Activated CD8-positive, alpha-beta memory T cell treated with anti-CD3 and anti-CD28 coated beads, Interleukin-2, amount 50 U/mL, for 1 hour (primary cell): ENCODE data around the gene RNF223.
"Not testable (repeated sequence)": the region's sequence is repeated elsewhere in the genome, so short reads cannot be mapped to it uniquely, and the experiment has no call there.

Experiments used
- DNase-seq: peaks from one replicate; pipeline ENCODE4 v3.0.0-alpha.2; 2020; ENCODE audit errors: extremely low read depth

The RNF223 gene

DNA sequence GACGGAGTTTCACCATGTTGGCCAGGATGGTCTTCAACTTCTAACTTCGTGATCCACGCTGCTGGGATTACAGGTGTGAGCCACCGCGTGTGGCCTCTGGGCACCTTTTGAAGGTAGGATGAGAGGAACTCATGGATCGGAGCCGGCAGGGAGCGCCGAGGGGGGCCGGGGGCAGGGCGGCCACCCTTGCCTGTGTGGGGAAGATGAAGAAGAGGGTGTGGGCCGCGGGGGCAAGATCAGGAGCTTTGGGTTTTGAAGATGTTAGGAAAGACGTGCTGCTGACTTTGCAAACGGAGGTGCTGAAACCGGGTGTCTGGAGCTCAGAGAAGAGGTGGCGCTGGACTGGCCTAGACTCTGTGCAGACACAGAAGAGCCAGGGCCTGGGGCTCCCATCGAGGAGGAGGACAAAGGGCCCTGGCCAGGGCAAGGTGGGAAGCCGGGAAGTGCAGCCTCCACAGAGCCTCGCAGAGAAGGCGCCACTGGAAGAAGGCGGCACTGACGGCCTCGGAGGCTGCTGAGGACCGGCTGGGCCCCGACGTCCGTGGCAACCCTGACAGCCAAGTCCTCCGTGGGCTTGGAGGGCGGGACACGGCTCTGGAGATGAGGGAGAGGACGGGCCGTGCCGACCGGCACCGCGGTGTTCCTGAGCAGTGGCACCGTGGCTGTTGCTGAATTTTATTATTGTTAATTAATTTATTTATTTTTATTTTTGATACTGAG is 13.7 kb downstream of the RNF223 start:
- DNase-seq, result no peak

DNA sequence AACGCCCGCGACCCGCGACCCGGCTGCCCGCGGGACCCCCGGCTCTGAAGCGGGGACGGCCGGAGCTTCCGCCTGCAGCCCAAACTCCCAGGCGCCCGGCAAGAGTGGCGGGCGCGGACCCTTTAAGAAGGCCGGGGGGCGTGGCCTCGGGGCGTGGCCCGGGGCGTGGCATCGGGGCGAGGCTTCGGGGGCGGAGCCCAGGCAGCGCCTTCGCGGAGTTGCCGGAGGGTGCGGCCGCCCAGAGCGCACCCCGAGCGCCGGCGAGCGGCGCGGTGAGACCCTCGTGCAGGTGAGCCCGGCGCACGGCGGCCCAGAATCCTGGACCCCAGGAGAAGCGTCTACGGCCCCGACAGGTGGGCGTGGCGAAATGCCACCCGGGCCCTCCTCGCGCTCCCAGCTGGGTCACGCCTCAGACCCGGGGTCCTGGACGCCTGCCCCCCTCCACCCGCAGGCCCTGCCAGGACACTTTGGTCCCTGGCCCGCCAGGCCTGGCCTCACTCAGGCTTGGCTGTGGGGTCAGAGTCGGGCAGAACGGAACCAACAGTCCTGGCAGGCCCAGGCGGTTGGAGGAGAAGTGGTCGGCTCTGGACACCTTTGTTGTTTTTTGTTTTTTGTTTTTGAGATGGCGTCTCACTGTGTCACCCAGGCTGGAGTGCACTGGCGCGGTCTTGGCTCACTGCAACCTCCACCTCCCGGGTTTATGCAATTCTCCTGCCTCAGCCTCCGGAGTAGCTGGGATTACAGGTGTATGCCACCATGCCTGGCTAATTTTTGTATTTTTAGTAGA is 14.4 kb downstream of the RNF223 start:
- DNase-seq, result peak; percentile 48

DNA sequence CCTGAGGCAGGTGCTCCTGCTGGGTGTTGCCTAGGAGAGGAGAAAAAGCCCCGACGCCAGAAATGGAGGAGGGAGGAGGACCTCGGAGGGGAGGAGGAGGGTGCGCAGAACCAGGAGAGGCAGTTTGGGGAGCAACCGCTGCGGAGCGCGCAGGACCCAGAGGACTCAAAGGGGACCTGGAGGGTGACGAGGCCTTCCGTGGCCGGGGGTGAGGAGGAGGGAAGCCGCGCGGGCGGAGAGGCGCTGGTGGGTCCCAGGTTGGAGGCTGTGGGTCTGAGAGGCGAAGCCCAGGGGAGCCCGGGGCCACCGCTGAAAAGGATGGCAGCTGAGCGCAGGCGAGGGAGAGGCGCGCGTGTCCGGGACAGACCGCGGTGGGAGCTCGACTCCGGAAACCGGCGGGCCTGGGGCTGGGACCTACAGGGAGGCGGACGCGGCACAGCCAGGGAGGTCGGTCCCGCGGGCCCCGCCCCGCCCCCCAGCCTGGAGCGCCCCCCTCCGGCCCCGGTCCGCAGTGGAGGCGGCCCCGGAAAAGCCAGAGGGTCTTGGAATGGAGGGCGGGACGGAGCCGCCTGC is 15.1 kb downstream of the RNF223 start:
- DNase-seq, result no peak

DNA sequence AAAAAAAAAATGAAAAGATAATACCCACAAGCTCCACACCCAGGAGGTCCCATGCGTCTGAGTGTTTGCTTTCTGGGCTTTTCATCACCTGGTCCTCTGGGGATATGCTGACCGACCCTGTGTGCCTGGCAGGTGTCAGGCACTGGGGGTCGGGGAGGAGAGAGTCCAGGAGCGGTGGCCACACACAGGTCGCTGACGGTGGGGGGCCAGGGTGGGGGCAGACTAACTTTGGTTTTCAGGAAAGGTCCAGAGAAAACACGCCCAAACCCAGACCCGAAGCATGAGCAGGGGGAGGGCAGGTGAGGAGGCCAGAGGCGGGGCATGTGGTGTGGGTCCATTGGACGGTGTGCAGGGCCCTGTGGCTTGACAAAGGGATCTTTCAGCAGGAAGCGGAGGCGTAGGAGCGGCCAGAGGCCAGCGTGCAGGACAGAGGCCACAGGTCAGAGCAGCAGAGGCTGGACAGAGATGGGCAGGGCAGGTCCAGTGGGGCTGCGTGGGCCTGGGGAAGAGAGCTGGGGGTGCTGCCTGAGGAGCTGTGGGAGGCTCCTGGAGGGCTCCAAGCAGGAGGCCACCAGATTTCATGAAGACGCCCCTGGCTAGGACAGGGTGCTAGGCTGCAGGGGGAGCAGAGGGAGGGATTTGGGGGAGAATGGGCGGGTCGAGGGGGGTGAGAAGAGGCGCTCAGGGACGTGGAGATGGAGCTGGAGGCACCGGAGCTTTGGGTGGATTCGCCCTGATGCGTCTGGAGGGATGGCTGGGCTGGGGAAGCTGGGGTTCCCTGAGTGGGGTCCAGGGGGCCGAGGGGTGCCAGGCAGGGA is 15.8 kb downstream of the RNF223 start:
- no peak for DNase-seq

GRCh38 chr1:1057769-1058087 is 16.4 kb downstream of the RNF223 start:
- DNase-seq, result not testable (repeated sequence)

- no peak for DNase-seq
Observed at GRCh38 chr1:1055841-1056736, 18.0 kb downstream of the RNF223 start.

GRCh38 chr1:1054971-1055370 is 19.1 kb downstream of the RNF223 start:
- no peak for DNase-seq

DNA sequence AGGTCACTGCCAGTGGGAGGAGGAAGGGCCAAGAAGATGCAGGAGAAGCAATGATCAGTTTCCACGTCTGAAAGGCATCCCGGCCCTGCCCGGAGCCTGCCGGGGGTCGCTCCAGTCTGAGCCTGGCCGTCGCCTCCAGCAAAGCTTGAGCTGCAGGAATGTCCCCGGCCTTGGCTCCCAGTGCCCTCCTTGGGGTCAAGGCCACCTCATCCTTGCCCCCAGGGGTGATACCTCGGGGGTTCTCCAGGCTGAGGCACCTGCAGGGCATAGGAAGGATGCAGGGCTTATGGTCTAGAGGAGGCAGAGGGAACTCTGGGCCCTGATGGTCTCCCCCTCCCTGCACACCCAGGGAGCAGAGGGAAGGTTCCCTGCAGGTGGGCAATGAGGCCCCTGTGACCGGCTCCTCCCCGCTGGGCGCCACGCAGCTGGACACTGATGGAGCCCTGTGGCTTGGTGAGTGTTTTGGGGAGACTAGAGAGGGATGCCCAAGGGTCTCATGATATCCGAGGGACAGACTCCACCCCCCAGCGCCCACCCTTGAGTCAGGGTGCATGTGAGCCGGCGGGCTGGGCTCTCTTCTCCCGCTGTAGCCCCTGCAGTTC is 19.9 kb downstream of the RNF223 start:
- no peak for DNase-seq

- DNase-seq, result no peak
Observed at GRCh38 chr1:1053682-1054081, 20.4 kb downstream of the RNF223 start.

GRCh38 chr1:1053022-1053421 is 21.1 kb downstream of the RNF223 start:
- DNase-seq, result no peak

DNA sequence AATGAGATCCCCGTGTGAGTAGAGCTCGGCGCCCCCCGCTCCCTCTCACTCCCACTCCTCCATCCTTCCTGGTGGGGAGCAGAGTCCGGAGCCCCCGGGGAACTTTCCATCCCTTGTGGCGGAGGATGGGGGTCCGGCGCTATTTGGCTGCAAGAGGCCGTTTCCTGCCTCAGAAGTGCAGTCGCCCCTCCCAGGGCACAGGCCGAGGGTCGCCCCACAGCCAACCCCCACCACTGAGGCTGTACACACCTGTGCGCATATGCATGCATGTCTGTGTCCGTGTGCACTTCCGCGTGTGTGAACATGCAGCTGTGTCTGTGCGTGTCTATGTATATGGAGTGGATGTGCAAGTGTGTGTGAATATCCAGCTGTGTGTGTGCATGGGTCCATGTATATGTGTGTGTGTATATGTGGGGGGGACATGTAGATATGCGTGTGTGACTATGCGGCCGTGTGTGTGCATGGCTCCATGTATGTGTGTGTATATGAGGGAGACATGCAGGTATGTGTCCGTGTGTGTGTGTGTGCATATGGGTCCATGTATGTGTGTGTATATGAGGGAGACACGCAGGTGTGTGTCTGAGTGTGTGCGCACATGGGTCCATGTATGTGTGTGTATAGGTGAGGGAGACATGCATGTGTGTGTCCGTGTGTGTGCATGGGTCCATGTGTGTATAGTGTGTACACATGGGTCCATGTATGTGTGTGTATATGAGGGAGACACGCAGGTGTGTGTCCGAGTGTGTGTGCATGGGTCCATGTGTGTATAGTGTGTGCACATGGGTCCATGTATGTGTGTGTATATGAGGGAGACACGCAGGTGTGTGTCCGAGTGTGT is 21.9 kb downstream of the RNF223 start:
- DNase-seq, result no peak

DNA sequence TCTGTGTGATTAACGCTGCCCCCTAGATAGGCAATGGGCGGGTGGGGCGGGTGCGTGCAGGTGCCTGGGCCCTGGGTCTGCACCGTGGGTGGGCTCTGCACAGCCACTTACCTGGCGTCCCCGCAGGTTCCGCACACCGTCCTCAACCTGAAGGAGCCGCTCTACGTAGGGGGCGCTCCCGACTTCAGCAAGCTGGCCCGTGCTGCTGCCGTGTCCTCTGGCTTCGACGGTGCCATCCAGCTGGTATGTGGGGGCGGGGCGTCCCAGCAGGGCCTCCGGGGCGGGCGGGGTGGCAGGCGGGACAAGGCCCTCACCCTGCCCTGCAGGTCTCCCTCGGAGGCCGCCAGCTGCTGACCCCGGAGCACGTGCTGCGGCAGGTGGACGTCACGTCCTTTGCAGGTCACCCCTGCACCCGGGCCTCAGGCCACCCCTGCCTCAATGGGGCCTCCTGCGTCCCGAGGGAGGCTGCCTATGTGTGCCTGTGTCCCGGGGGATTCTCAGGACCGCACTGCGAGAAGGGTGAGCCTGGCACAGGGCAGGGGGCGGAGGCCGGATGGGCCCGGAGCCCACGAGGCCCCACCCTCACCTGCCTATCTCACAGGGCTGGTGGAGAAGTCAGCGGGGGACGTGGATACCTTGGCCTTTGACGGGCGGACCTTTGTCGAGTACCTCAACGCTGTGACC is 22.8 kb downstream of the RNF223 start:
- no peak for DNase-seq

DNA sequence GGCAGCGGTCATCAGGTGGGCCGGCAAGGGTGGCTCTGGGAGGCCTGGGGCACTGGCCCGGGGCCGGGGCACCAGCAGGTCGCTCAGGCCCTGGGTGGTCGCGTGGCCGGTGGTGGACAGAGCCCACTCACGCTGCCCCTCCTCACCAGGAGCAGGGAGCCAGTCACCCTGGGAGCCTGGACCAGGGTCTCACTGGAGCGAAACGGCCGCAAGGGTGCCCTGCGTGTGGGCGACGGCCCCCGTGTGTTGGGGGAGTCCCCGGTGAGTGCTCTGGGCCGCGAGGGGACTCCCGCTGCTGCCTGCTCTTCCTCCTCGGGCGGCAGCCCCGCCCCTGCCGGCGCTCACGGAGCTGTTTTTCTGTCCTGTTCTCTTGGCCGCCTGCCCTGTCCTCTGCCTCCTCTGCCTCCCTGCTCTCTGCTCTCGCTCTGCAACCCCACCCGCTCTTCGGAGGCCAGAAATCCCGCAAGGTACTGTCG is 23.5 kb downstream of the RNF223 start:
- no peak for DNase-seq

GRCh38 chr1:1049318-1050165 is 24.6 kb downstream of the RNF223 start:
- DNase-seq, result no peak

- no peak for DNase-seq
Observed at GRCh38 chr1:1048765-1049164, 25.3 kb downstream of the RNF223 start.

- DNase-seq, result no peak
Observed at GRCh38 chr1:1047963-1048362, 26.1 kb downstream of the RNF223 start.

DNA sequence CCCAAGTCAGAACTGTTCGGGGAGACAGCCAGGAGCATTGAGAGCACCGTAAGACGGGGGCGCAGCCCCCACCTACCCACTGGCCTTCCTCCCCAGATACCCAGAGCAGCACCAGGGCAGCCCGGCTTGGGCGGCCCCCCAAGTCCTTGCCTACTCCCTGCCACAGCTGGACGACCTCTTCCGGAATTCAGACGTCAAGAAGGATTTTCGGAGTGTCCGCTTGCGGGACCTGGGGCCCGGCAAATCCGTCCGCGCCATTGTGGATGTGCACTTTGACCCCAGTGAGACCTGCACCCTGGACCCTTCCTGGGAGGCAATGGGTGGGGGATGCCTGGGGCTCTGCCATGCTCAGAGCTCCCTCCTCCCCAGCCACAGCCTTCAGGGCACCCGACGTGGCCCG is 26.7 kb downstream of the RNF223 start:
- no peak for DNase-seq

- DNase-seq, result no peak
Observed at GRCh38 chr1:1046767-1047166, 27.3 kb downstream of the RNF223 start.
